ENCODE results near the gene SMIM44.
"Not testable (repeated sequence)": the region's sequence is repeated elsewhere in the genome, so short reads cannot be mapped to it uniquely, and the experiment has no call there.

Gene SMIM44

GRCh38 chr19:3457528-3458228 lies 25.6 kb downstream of the SMIM44 start:
- DNase-seq (ENCODE audit: low read depth) = no peak
- TF ChIP-seq, protein P1, sequence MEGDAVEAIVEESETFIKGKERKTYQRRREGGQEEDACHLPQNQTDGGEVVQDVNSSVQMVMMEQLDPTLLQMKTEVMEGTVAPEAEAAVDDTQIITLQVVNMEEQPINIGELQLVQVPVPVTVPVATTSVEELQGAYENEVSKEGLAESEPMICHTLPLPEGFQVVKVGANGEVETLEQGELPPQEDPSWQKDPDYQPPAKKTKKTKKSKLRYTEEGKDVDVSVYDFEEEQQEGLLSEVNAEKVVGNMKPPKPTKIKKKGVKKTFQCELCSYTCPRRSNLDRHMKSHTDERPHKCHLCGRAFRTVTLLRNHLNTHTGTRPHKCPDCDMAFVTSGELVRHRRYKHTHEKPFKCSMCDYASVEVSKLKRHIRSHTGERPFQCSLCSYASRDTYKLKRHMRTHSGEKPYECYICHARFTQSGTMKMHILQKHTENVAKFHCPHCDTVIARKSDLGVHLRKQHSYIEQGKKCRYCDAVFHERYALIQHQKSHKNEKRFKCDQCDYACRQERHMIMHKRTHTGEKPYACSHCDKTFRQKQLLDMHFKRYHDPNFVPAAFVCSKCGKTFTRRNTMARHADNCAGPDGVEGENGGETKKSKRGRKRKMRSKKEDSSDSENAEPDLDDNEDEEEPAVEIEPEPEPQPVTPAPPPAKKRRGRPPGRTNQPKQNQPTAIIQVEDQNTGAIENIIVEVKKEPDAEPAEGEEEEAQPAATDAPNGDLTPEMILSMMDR (conservative IDR thresholded peaks at IDR 0.05; ENCODE audit: control insufficient read depth, insufficient read depth, low read depth, low read length) = no peak
- H3K4me3 ChIP-seq (ENCODE audit: control insufficient read depth, low read depth, low read length) = no peak overlapping the region

- no peak overlapping the region for H3K4me3 ChIP-seq (ENCODE audit: control insufficient read depth, low read depth, low read length)
- TF ChIP-seq, protein P1 (conservative IDR thresholded peaks at IDR 0.05; ENCODE audit: control insufficient read depth, insufficient read depth, low read depth, low read length) = no peak
- DNase-seq (ENCODE audit: low read depth) = no peak
These were observed 26.2 kb downstream of the SMIM44 start for GRCh38 chr19:3456925-3457527.

GRCh38 chr19:3455960-3456601 lies 27.2 kb downstream of the SMIM44 start:
- TF ChIP-seq, protein P1 (conservative IDR thresholded peaks at IDR 0.05; ENCODE audit: control insufficient read depth, insufficient read depth, low read depth, low read length) = no peak
- no peak overlapping the region for H3K4me3 ChIP-seq (ENCODE audit: control insufficient read depth, low read depth, low read length)
- DNase-seq (ENCODE audit: low read depth) = no peak

- TF ChIP-seq, protein P1 (conservative IDR thresholded peaks at IDR 0.05; ENCODE audit: control insufficient read depth, insufficient read depth, low read depth, low read length) = no peak
- no peak for DNase-seq (ENCODE audit: low read depth)
- no peak overlapping the region for H3K4me3 ChIP-seq (ENCODE audit: control insufficient read depth, low read depth, low read length)
These were observed 27.8 kb downstream of the SMIM44 start for GRCh38 chr19:3455393-3455955.

GRCh38 chr19:3454656-3455392 lies 28.4 kb downstream of the SMIM44 start:
- no peak overlapping the region for H3K4me3 ChIP-seq (ENCODE audit: control insufficient read depth, low read depth, low read length)
- TF ChIP-seq, protein P1 (conservative IDR thresholded peaks at IDR 0.05; ENCODE audit: control insufficient read depth, insufficient read depth, low read depth, low read length) = no peak
- DNase-seq (ENCODE audit: low read depth) = no peak

- TF ChIP-seq, protein P1 (conservative IDR thresholded peaks at IDR 0.05; ENCODE audit: control insufficient read depth, insufficient read depth, low read depth, low read length) = no peak
- DNase-seq (ENCODE audit: low read depth) = no peak
- no peak overlapping the region for H3K4me3 ChIP-seq (ENCODE audit: control insufficient read depth, low read depth, low read length)
These were observed 29.4 kb downstream of the SMIM44 start for GRCh38 chr19:3453840-3454239.

DNA sequence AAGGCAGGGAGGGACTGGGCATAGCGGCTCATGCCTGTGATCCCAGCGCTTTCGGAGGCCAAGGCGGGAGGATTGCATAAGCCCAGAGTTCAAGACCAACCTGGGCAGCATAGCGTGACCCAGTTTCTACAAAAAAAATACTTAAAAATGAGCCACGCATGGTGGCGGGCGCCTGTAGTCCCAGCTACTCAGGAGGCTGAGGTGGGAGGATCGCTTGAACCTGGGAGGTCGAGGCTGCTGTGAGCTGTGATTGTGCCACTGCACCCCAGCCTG lies 30.4 kb downstream of the SMIM44 start:
- DNase-seq (ENCODE audit: low read depth); H3K4me3 ChIP-seq (ENCODE audit: control insufficient read depth, low read depth, low read length): not testable (repeated sequence)
